GM23248 (cell line): ENCODE data around the gene ORM2. TPM values are rescaled to one million over a fixed set of nuclear protein-coding genes. Genes with fewer than 3 reads are reported as not detected.
A peak's percentile ranks its signal among the peaks of the same experiment; 100 is the strongest.

Experiments used
- DNase-seq: peaks from one replicate; pipeline ENCODE4 v3.0.0-alpha.2; 2015
- H2AFZ ChIP-seq: fragments of 200-600 bp; sonication (generic); 2 replicates; pipeline ENCODE4 v1.6.1; 2016; ENCODE audit warnings: antibody characterized with exemption
- H3F3A ChIP-seq: fragments of 200-600 bp; sonication (generic); 2 replicates; pipeline ENCODE4 v1.6.1; 2016; ENCODE audit warnings: mild to moderate bottlenecking, antibody characterized with exemption, mixed run types; ENCODE audit not compliant: insufficient read depth
- H3K27ac ChIP-seq: fragments of 200-600 bp; sonication (generic); 2 replicates; pipeline ENCODE4 v1.5.1; 2016; ENCODE audit warnings: mild to moderate bottlenecking
- H3K27me3 ChIP-seq: fragments of 200-600 bp; sonication (generic); replicated peaks from 2 replicates; pipeline ENCODE4 v1.6.1; 2016; ENCODE audit warnings: mild to moderate bottlenecking; ENCODE audit not compliant: insufficient read depth
- H3K36me3 ChIP-seq: fragments of 200-600 bp; sonication (generic); 2 replicates; pipeline ENCODE4 v1.6.1; 2016; ENCODE audit warnings: low read depth, mild to moderate bottlenecking
- H3K4me1 ChIP-seq: fragments of 200-600 bp; sonication (generic); 2 replicates; pipeline ENCODE4 v1.6.1; 2016; ENCODE audit warnings: mild to moderate bottlenecking; ENCODE audit not compliant: insufficient read depth
- H3K4me2 ChIP-seq: fragments of 200-600 bp; sonication (generic); one replicate; pipeline ENCODE4 v1.6.1; 2016; ENCODE audit warnings: mild to moderate bottlenecking; ENCODE audit not compliant: unreplicated experiment
- H3K4me3 ChIP-seq: fragments of 200-600 bp; sonication (generic); 2 replicates; pipeline ENCODE4 v1.5.1; 2016; ENCODE audit warnings: mild to moderate bottlenecking
- H3K79me2 ChIP-seq: fragments of 200-600 bp; sonication (generic); 2 replicates; pipeline ENCODE4 v1.6.1; 2016; ENCODE audit warnings: mild to moderate bottlenecking; ENCODE audit not compliant: insufficient read depth
- H3K9ac ChIP-seq: fragments of 200-600 bp; sonication (generic); 2 replicates; pipeline ENCODE4 v1.6.1; 2016; ENCODE audit warnings: mild to moderate bottlenecking
- H3K9me2 ChIP-seq: fragments of 200-600 bp; sonication (generic); 2 replicates; pipeline ENCODE4 v1.6.1; 2016; ENCODE audit warnings: mixed run types, mild to moderate bottlenecking, moderate library complexity; ENCODE audit not compliant: insufficient read depth
- H3K9me3 ChIP-seq: fragments of 200-600 bp; sonication (generic); one replicate; pipeline ENCODE4 v1.6.1; 2017; ENCODE audit warnings: low read depth
- H4K20me1 ChIP-seq: fragments of 200-600 bp; sonication (generic); 2 replicates; pipeline ENCODE4 v1.6.0; 2016; ENCODE audit not compliant: insufficient read depth
- EZH2 ChIP-seq: fragments of 200-600 bp; sonication (generic); IDR thresholded peaks from 2 replicates; pipeline ENCODE4 v1.6.1; 2018; ENCODE audit warnings: antibody characterized with exemption, mild to moderate bottlenecking; ENCODE audit not compliant: insufficient read depth, poor library complexity, severe bottlenecking
- EZH2phosphoT487 ChIP-seq: fragments of 200-600 bp; sonication (generic); IDR thresholded peaks from 2 replicates; pipeline ENCODE4 v1.6.1; 2018; ENCODE audit warnings: antibody characterized with exemption, moderate library complexity, mild to moderate bottlenecking, low read depth; ENCODE audit not compliant: insufficient read depth
- WGBS, 2 experiments: methylation state at CpG; one replicate each; pipeline ENCODE4 v1.1.6; 2015 to 2017; ENCODE audit warnings: low lambda C conversion rate in 2 of 2, low coverage in 1 of 2; ENCODE audit errors: missing lambda C conversion rate in 2 of 2; 5-methylcytosine and 5-hydroxymethylcytosine counted together
- in situ Hi-C: fragments of 300-500 bp; cut with MboI; formaldehyde crosslinking; loops from 2 replicates; pipeline ENCODE4 v1.15.0; 2020
- polyA plus RNA-seq: library from polyadenylated mRNA; unstranded; fragments of >200 nt; fragmentation: Nextera tagmentation; extraction: Ambion mirVana; gene quantifications from 2 replicates; pipeline ENCODE4 v1.2.1, GENCODE V29; 2016
- total RNA-seq: library from RNA; depleted of rRNA; stranded (reverse); fragments of >200 nt; shearing (Covaris generic); gene quantifications from 2 replicates; pipeline ENCODE4 v1.2.3, GENCODE V29; 2014

The ORM2 gene
- total and polyA plus RNA-seq, 2 experiments from 2014 or later, result not detected

- no peaks in the 10 kb centered on the region for H3F3A ChIP-seq
- in situ Hi-C loops, result no loop called here
- H3K27ac ChIP-seq, result no peak overlapping the region
- WGBS, 2 experiments, result 92% methylated on average over 10 of the region's 10 CpGs
- no peaks in the 10 kb centered on the region for H3K9me2 ChIP-seq
- no peak overlapping the region for H3K4me3 ChIP-seq
- no peaks in the 10 kb centered on the region for H3K4me1 ChIP-seq
- H3K4me2 ChIP-seq, result no peak overlapping the region
- H3K27me3 ChIP-seq, result no peaks in the 10 kb centered on the region
- no peaks in the 10 kb centered on the region for H3K9me3 ChIP-seq
- no peak for DNase-seq
- no peak overlapping the region for H2AFZ ChIP-seq
- TF ChIP-seq EZH2, result no peak
- no peak for TF ChIP-seq EZH2phosphoT487
- H3K9ac ChIP-seq, result no peak overlapping the region
- H3K79me2 ChIP-seq, result no peaks in the 10 kb centered on the region
- no peaks in the 10 kb centered on the region for H4K20me1 ChIP-seq
- H3K36me3 ChIP-seq, result no peaks in the 10 kb centered on the region
Measured at GRCh38 chr9:114304416-114305188, 25.1 kb upstream of the ORM2 start.

- peak; percentile 79 for DNase-seq
- Histone ChIP-seq H3K27ac (no peak overlapping the region), H3K9ac (no peak overlapping the region), H3K4me3 (no peak overlapping the region), H3K4me2 (no peak overlapping the region), H4K20me1 (no peaks in the 10 kb centered on the region), H2AFZ (no peak overlapping the region), H3F3A (no peaks in the 10 kb centered on the region), H3K4me1 (no peaks in the 10 kb centered on the region), H3K27me3 (no peaks in the 10 kb centered on the region), H3K9me3 (no peaks in the 10 kb centered on the region), H3K36me3 (no peaks in the 10 kb centered on the region), H3K79me2 (no peaks in the 10 kb centered on the region), H3K9me2 (no peaks in the 10 kb centered on the region)
- TF ChIP-seq EZH2 (no peak), EZH2phosphoT487 (no peak)
- 53 to 60% methylated on average over 6 of the region's 6 CpGs for WGBS, 2 experiments
- in situ Hi-C loops, result no loop called here
Measured at GRCh38 chr9:114307899-114308267, 21.8 kb upstream of the ORM2 start.

DNA sequence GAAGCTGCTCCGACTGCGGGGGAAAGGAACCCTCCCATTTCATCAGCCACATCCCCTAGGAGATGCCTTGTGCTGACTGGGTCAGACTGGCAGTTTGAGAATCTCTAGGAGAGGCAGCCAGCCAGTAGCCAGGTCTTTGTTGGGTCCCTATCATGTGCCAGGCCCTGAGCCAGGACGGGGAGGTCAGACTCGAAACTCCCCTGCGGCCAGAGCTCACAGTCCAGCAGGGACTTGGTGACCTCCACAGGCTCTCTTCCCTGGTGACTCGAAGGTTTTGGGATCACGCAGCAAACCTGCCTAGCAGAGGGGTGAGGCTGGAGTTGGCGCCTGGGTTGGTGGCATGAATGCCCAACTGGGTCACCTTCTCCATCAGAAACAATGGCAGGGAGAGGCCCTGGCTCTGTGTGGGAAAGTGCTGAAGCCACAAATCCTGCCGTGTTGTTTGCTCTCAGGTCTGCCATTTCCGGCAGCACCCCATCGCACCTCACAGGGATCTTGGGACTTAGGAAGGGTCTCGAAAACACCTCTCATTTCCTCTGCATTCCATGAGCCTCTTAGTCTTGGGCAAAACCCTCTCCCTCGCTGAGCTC is 21.2 kb upstream of the ORM2 start:
- Histone ChIP-seq H3F3A (no peaks in the 10 kb centered on the region), H3K27me3 (no peaks in the 10 kb centered on the region), H3K9ac (no peak overlapping the region), H3K9me3 (no peaks in the 10 kb centered on the region), H3K4me1 (no peaks in the 10 kb centered on the region), H3K4me2 (no peak overlapping the region), H4K20me1 (no peaks in the 10 kb centered on the region), H2AFZ (no peak overlapping the region), H3K27ac (no peak overlapping the region), H3K9me2 (no peaks in the 10 kb centered on the region), H3K79me2 (no peaks in the 10 kb centered on the region), H3K4me3 (no peak overlapping the region), H3K36me3 (no peaks in the 10 kb centered on the region)
- in situ Hi-C loops, result no loop called here
- WGBS, 2 experiments, result 89 to 91% methylated on average over 13 of the region's 13 CpGs
- no peak for DNase-seq
- no peak for TF ChIP-seq EZH2
- TF ChIP-seq EZH2phosphoT487, result no peak

- WGBS, 2 experiments, result 88 to 90% methylated on average over 13 of the region's 13 CpGs
- Histone ChIP-seq H3K27me3 (no peaks in the 10 kb centered on the region), H3K79me2 (no peaks in the 10 kb centered on the region), H3K9me2 (no peaks in the 10 kb centered on the region), H3K9me3 (no peaks in the 10 kb centered on the region), H2AFZ (no peak overlapping the region), H3K4me1 (no peaks in the 10 kb centered on the region), H3K9ac (no peak overlapping the region), H4K20me1 (no peaks in the 10 kb centered on the region), H3K27ac (no peak overlapping the region), H3K4me3 (no peak overlapping the region), H3K36me3 (no peaks in the 10 kb centered on the region), H3K4me2 (no peak overlapping the region), H3F3A (no peaks in the 10 kb centered on the region)
- DNase-seq, result no peak
- TF ChIP-seq EZH2phosphoT487, result no peak
- no peak for TF ChIP-seq EZH2
- in situ Hi-C loops, result no loop called here
Measured at GRCh38 chr9:114309096-114309495, 20.6 kb upstream of the ORM2 start.
